ENCODE measurements around the gene TMEM255B.
"Not testable (repeated sequence)": the region's sequence is repeated elsewhere in the genome, so short reads cannot be mapped to it uniquely, and the experiment has no call there.

The TMEM255B gene

GRCh38 chr13:113789931-113790330 is 30.9 kb downstream of the TMEM255B start:
- DNase-seq, H3K4me1 Mint-ChIP-seq, ATAC-seq: not testable (repeated sequence)

DNA sequence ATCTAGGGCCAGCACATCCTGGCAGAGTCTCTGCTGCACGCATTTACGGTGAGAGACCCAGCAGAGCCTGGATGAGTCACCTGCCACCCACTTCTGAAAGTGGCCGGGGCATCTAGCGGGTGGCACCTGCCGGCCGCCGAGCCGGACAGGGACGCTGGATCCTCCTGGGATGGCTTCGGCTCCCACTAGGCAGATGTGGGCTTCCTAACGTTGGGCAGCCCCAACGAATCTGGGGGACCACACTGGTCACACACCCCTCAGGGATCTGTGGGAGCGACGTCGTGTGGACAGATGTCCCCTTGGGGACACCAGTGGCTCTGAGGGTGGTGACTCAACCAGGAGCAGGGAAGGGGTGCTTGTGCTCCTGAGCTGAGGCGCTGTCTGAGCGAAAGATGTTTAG is 32.2 kb downstream of the TMEM255B start:
- no peaks in the 10 kb centered on the region for H3K36me3 Mint-ChIP-seq (ENCODE audit: low read depth)
- peaks cover 7% of the 10 kb centered on the region for H3K27me3 Mint-ChIP-seq
- DNase-seq: no peak
- no peak overlapping the region for H3K4me3 Mint-ChIP-seq
- no peaks in the 10 kb centered on the region for H3K9me3 Mint-ChIP-seq
- no peak for ATAC-seq
- no peaks in the 10 kb centered on the region for H3K4me1 Mint-ChIP-seq
- no peak overlapping the region for H3K27ac Mint-ChIP-seq

More at GRCh38 chr13:113789931-113790330, 30.9 kb downstream of the TMEM255B start:
- not testable (repeated sequence) for H3K27ac Mint-ChIP-seq; H3K4me3 Mint-ChIP-seq; H3K36me3 Mint-ChIP-seq (ENCODE audit: low read depth); H3K9me3 Mint-ChIP-seq; H3K27me3 Mint-ChIP-seq

DNA sequence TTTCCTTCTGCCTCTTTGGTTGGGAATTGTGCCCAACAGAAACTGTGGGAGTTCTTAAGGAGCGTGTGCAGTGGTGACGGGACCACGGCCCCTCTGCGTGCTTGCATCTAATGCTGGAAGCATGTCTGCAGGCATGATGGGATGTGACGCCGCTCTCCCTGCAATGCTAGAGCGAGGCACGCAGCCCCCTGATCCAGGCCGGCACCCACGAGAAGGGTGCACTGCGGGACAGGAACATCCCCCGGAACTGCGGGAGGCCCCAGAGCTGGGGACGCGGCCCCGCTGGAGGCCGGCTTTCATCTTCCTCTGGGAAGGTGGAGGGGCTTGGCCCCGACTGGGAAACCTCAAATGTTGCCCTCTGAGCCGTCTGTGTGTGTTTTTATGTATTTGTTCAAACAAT is 32.7 kb downstream of the TMEM255B start:
- no peaks in the 10 kb centered on the region for H3K36me3 Mint-ChIP-seq (ENCODE audit: low read depth)
- H3K27me3 Mint-ChIP-seq: peaks cover 7% of the 10 kb centered on the region
- H3K4me1 Mint-ChIP-seq: no peaks in the 10 kb centered on the region
- H3K9me3 Mint-ChIP-seq: no peaks in the 10 kb centered on the region
- ATAC-seq (no peak), DNase-seq (no peak)
- no peak overlapping the region for H3K4me3 Mint-ChIP-seq
- no peak overlapping the region for H3K27ac Mint-ChIP-seq

GRCh38 chr13:113792236-113792770 is 33.3 kb downstream of the TMEM255B start:
- no peak for DNase-seq
- Mint-ChIP-seq H3K27ac (no peak overlapping the region), H3K4me3 (no peak overlapping the region), H3K9me3 (no peaks in the 10 kb centered on the region), H3K36me3 (ENCODE audit: low read depth) (no peaks in the 10 kb centered on the region), H3K27me3 (peaks cover 7% of the 10 kb centered on the region), H3K4me1 (no peaks in the 10 kb centered on the region)
- no peak for ATAC-seq

GRCh38 chr13:113792886-113793717 is 34.1 kb downstream of the TMEM255B start:
- ATAC-seq: no peak
- no peaks in the 10 kb centered on the region for H3K9me3 Mint-ChIP-seq

GRCh38 chr13:113793718-113794085 is 34.7 kb downstream of the TMEM255B start:
- Mint-ChIP-seq H3K27ac (no peak overlapping the region), H3K4me3 (no peak overlapping the region), H3K27me3 (peaks cover 7% of the 10 kb centered on the region), H3K9me3 (no peaks in the 10 kb centered on the region), H3K4me1 (no peaks in the 10 kb centered on the region), H3K36me3 (ENCODE audit: low read depth) (no peaks in the 10 kb centered on the region)
- DNase-seq (no peak), ATAC-seq (no peak)

More at GRCh38 chr13:113792886-113793717, 34.1 kb downstream of the TMEM255B start:
- Mint-ChIP-seq H3K27ac (no peak overlapping the region), H3K4me1 (no peaks in the 10 kb centered on the region), H3K27me3 (peaks cover 7% of the 10 kb centered on the region), H3K36me3 (ENCODE audit: low read depth) (no peaks in the 10 kb centered on the region), H3K4me3 (no peak overlapping the region)
- no peak for DNase-seq

- Mint-ChIP-seq H3K36me3 (ENCODE audit: low read depth) (no peaks in the 10 kb centered on the region), H3K27me3 (peaks cover 5% of the 10 kb centered on the region), H3K9me3 (no peaks in the 10 kb centered on the region), H3K27ac (no peak overlapping the region), H3K4me1 (no peaks in the 10 kb centered on the region), H3K4me3 (no peak overlapping the region)
- no peak for ATAC-seq
- no peak for DNase-seq
Observed at GRCh38 chr13:113794086-113794485, 35.1 kb downstream of the TMEM255B start.

DNA sequence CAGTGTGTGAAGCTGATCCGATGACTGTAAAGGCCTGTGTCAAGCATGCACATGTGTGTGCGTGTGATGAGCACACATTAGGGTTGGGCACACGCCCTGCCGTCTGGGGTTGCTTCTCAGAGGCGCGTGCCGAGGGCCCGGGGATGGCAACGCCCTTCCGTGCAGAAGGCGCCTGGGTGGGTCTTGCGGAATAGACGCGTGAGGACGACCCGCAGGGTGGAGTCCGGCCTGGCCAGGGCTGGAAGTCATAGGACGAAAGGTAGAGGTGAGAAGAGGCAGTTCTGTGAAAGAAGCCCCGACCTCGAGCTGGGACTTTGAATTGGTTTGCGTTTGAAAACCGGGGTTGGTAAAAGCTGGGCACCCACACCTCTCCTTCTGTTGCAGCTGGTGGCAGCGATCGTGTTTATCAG is 35.7 kb downstream of the TMEM255B start:
- Mint-ChIP-seq H3K4me1 (no peaks in the 10 kb centered on the region), H3K36me3 (ENCODE audit: low read depth) (no peaks in the 10 kb centered on the region), H3K27ac (no peak overlapping the region), H3K4me3 (no peak overlapping the region), H3K27me3 (peaks cover 2% of the 10 kb centered on the region), H3K9me3 (no peaks in the 10 kb centered on the region)
- DNase-seq (no peak), ATAC-seq (no peak)

DNA sequence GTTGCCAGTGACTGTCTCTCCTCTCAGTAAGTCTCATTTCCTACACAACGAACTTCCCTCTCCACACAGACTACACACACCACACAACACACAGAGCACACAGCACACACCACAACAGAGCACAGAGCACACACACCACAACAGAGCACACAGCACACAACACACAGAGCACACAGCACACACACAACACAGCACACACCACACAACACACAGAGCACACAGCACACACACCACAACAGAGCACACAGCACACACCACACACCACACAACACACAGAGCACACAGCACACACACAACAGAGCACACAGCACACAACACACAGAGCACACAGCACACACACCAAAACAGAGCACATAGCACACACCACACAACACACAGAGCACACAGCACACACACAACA is 36.3 kb downstream of the TMEM255B start:
- H3K36me3 Mint-ChIP-seq (ENCODE audit: low read depth); H3K27me3 Mint-ChIP-seq; H3K9me3 Mint-ChIP-seq; H3K4me1 Mint-ChIP-seq; H3K27ac Mint-ChIP-seq; ATAC-seq; H3K4me3 Mint-ChIP-seq; DNase-seq: not testable (repeated sequence)

- H3K4me1 Mint-ChIP-seq: no peaks in the 10 kb centered on the region
- no peak for ATAC-seq
- no peaks in the 10 kb centered on the region for H3K9me3 Mint-ChIP-seq
Observed at GRCh38 chr13:113796211-113796963, 37.4 kb downstream of the TMEM255B start.

DNA sequence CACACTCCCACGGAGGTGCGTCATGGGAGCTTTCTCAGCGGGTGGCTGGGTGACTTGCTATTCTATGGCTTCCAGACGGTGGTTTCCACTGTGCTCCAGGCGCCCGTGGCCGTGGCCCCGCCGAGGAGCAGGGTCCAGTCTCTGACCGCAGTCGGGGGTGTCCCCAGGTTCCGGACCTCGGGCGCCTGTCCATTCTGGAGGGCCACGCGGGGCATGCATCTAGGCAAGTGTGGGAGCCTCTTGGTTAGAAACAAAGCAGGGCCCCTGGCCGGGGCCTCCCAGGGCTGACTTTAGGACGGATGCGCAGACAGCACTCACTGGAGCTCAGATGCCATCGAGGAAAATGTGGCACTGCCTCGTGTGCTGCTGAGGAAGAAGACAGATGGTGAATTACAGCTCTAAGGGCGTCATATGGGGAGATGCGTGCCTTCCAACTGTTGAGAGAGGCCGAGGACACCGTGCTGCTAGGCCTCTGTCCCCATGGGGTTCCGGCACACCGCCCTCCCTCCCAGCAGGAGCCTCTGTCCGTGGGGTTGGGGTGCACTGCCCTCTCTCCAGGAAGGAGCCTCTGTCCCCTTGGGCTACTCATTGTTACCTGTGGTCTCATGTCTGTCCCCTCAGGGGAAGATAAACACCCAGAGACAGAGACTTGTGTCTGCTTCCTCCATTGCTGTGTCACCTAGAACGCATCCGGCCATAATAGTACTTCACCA is 38.1 kb downstream of the TMEM255B start:
- H3K9me3 Mint-ChIP-seq: no peaks in the 10 kb centered on the region
- H3K36me3 Mint-ChIP-seq (ENCODE audit: low read depth): no peaks in the 10 kb centered on the region
- H3K4me1 Mint-ChIP-seq: no peaks in the 10 kb centered on the region
- no peak overlapping the region for H3K27ac Mint-ChIP-seq
- DNase-seq: no peak
- H3K4me3 Mint-ChIP-seq: no peak overlapping the region
- no peaks in the 10 kb centered on the region for H3K27me3 Mint-ChIP-seq
- ATAC-seq: no peak

More at GRCh38 chr13:113796211-113796963, 37.4 kb downstream of the TMEM255B start:
- Mint-ChIP-seq H3K27me3 (no peaks in the 10 kb centered on the region), H3K36me3 (ENCODE audit: low read depth) (no peaks in the 10 kb centered on the region), H3K4me3 (no peak overlapping the region), H3K27ac (no peak overlapping the region)
- DNase-seq: no peak

- no peak for ATAC-seq
- Mint-ChIP-seq H3K27me3 (no peaks in the 10 kb centered on the region), H3K9me3 (no peaks in the 10 kb centered on the region), H3K4me1 (no peaks in the 10 kb centered on the region), H3K4me3 (no peak overlapping the region), H3K27ac (no peak overlapping the region), H3K36me3 (ENCODE audit: low read depth) (no peaks in the 10 kb centered on the region)
- no peak for DNase-seq
Observed at GRCh38 chr13:113798200-113798811, 39.3 kb downstream of the TMEM255B start.

- Mint-ChIP-seq H3K4me3 (no peak overlapping the region), H3K9me3 (no peaks in the 10 kb centered on the region), H3K27ac (no peak overlapping the region), H3K4me1 (no peaks in the 10 kb centered on the region), H3K27me3 (no peaks in the 10 kb centered on the region), H3K36me3 (ENCODE audit: low read depth) (no peaks in the 10 kb centered on the region)
- ATAC-seq (no peak), DNase-seq (no peak)
Observed at GRCh38 chr13:113800576-113800926, 41.5 kb downstream of the TMEM255B start.

DNA sequence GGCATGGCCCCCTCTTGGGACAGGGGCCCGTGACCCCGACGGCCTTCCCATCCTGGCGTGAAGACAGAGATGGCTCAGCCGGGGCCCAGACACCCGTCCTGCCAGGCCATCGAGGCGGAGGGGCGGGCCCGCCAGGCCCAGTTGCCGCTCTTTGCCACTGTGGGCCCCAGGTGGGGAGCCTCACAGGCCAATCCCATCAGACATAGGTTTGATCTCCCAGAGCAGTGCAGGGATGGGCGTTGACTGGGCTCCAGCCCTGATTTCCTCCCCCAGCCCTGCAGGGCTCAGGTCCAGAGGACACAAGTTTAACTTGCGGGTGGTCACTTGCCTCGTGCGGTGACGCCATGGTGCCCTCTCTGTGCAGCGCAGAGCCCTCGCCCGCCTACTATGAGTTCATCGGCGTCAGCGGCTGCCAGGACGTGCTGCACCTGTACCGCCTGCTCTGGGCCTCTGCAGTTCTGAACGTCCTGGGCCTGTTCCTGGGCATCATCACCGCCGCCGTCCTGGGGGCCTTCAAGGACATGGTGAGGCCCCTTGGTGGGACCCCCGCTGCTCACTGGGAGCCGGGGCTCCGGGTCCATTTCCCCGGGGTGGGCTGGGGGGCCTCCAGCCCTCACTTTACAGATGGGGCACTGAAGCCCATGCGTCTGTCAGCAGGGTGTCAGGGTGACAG is 42.4 kb downstream of the TMEM255B start:
- no peak for DNase-seq
- H3K9me3 Mint-ChIP-seq: no peaks in the 10 kb centered on the region
- no peak overlapping the region for H3K4me3 Mint-ChIP-seq
- no peaks in the 10 kb centered on the region for H3K27me3 Mint-ChIP-seq
- no peaks in the 10 kb centered on the region for H3K36me3 Mint-ChIP-seq (ENCODE audit: low read depth)
- no peaks in the 10 kb centered on the region for H3K4me1 Mint-ChIP-seq
- H3K27ac Mint-ChIP-seq: no peak overlapping the region
- ATAC-seq: no peak

Measured in activated naive CD8-positive, alpha-beta T cell treated with anti-CD3 and anti-CD28 coated beads, Interleukin-2, amount 50 U/mL, for 24 hours (primary cell).